WTC11 (cell line): Measurements from ENCODE around the gene PLEKHA5. TPM values are rescaled to one million over a fixed set of nuclear protein-coding genes. Genes with fewer than 3 reads are reported as not detected.
A peak's percentile ranks its signal among the peaks of the same experiment; 100 is the strongest.
"Not testable (repeated sequence)": the region's sequence is repeated elsewhere in the genome, so short reads cannot be mapped to it uniquely, and the experiment has no call there.

Experiments
- ATAC-seq: fragments of 200-7000 bp; cut with Tn5 transposase; 2 replicates; pipeline ENCODE4 v1.10.0; 2021; ENCODE audit warnings: mild to moderate bottlenecking, moderate library complexity
- CTCF ChIA-PET: fragments of 300-600 bp; sonication (Branson Sonifier 250); formaldehyde crosslinking; loops from one replicate; lab custom pipeline; 2021; ENCODE audit warnings: antibody characterized with exemption; lab: Charles Lee
- POLR2A ChIA-PET: fragments of 350-600 bp; sonication (Branson Sonifier 250); formaldehyde crosslinking; loops from one replicate; lab custom pipeline; 2021; ENCODE audit warnings: antibody characterized with exemption; lab: Charles Lee
- DNase-seq: peaks from one replicate; pipeline ENCODE4 v3.0.0; 2021; ENCODE audit warnings: low spot score
- H3K27ac Mint-ChIP-seq: 2 replicates; pipeline ENCODE4 v1.8.0; 2021; ENCODE audit warnings: mixed read lengths
- H3K27me3 Mint-ChIP-seq: 2 replicates; pipeline ENCODE4 v1.8.0; 2021; ENCODE audit warnings: low read depth, mild to moderate bottlenecking, moderate library complexity, mixed read lengths
- H3K36me3 Mint-ChIP-seq: 2 replicates; pipeline ENCODE4 v1.8.0; 2021; ENCODE audit warnings: mixed read lengths
- H3K4me1 Mint-ChIP-seq: 2 replicates; pipeline ENCODE4 v1.8.0; 2022; ENCODE audit warnings: mixed read lengths
- H3K4me3 Mint-ChIP-seq: 2 replicates; pipeline ENCODE4 v1.8.0; 2021; ENCODE audit warnings: mild to moderate bottlenecking, moderate library complexity, mixed read lengths
- H3K9me3 Mint-ChIP-seq: 2 replicates; pipeline ENCODE4 v1.8.0; 2021; ENCODE audit warnings: mixed read lengths
- AFF4 ChIP-seq: sonication (generic); formaldehyde crosslinking; IDR thresholded peaks from 2 replicates; pipeline ENCODE4 v1.8.1; 2023; ENCODE audit warnings: mild to moderate bottlenecking, missing genetic modification reagents, borderline replicate concordance
- ATF6 ChIP-seq: sonication (generic); formaldehyde crosslinking; IDR thresholded peaks from 2 replicates; pipeline ENCODE4 v1.8.1; 2023; ENCODE audit warnings: mild to moderate bottlenecking, missing genetic modification reagents
- CDX4 ChIP-seq: fragments of 250-450 bp; sonication (Bioruptor Pico); IDR thresholded peaks from 2 replicates; pipeline ENCODE4 v1.9.0; 2021; ENCODE audit warnings: moderate library complexity, mild to moderate bottlenecking, inconsistent platforms, borderline replicate concordance
- CTCF ChIP-seq: fragments of 200-600 bp; IDR thresholded peaks from 2 replicates; pipeline ENCODE4 v1.8.0; 2022; ENCODE audit warnings: antibody characterized with exemption
- E2F5 ChIP-seq: sonication (generic); formaldehyde crosslinking; IDR thresholded peaks from 2 replicates; pipeline ENCODE4 v1.8.1; 2022; ENCODE audit warnings: mild to moderate bottlenecking, moderate library complexity, missing genetic modification reagents
- ETV6 ChIP-seq: sonication (generic); formaldehyde crosslinking; IDR thresholded peaks from 2 replicates; pipeline ENCODE4 v1.8.1; 2022; ENCODE audit warnings: mild to moderate bottlenecking, missing genetic modification reagents
- KAT7 ChIP-seq: sonication (generic); formaldehyde crosslinking; IDR thresholded peaks from 2 replicates; pipeline ENCODE4 v1.8.1; 2023; ENCODE audit warnings: missing genetic modification reagents, mild to moderate bottlenecking, borderline replicate concordance
- NFATC4 ChIP-seq: fragments of 250-450 bp; sonication (Bioruptor Pico); IDR thresholded peaks from 2 replicates; pipeline ENCODE4 v1.9.0; 2021; ENCODE audit warnings: mild to moderate bottlenecking
- NFE2L1 ChIP-seq: sonication (generic); formaldehyde crosslinking; IDR thresholded peaks from 2 replicates; pipeline ENCODE4 v1.8.1; 2023; ENCODE audit warnings: missing genetic modification reagents
- ZNF121 ChIP-seq: sonication (generic); formaldehyde crosslinking; IDR thresholded peaks from 2 replicates; pipeline ENCODE4 v1.8.0; 2023; ENCODE audit warnings: missing genetic modification reagents
- ZNF671 ChIP-seq: fragments of 250-450 bp; sonication (Bioruptor Pico); IDR thresholded peaks from 2 replicates; pipeline ENCODE4 v1.8.0; 2021; ENCODE audit warnings: mild to moderate bottlenecking
- total RNA-seq: library from RNA; stranded (reverse); gene quantifications from 3 replicates; pipeline ENCODE4 v1.2.3, GENCODE V29; 2021

PLEKHA5 gene
- total RNA-seq, 1 experiment from 2014 or later, result 61.1 TPM

GRCh38 chr12:19303496-19303895 lies 174.0 kb downstream of the PLEKHA5 start:
- CTCF ChIA-PET, result no interaction called here

GRCh38 chr12:19304149-19304750 lies 174.7 kb downstream of the PLEKHA5 start:
- TF ChIP-seq ETV6 (no peak), NFATC4 (no peak), CTCF (no peak)
- ATAC-seq (no peak), DNase-seq (no peak)
- CTCF ChIA-PET, result no interaction called here
- Mint-ChIP-seq H3K4me3 (no peak overlapping the region), H3K36me3 (peaks cover 34% of the 10 kb centered on the region), H3K27me3 (no peaks in the 10 kb centered on the region), H3K4me1 (peaks cover 12% of the 10 kb centered on the region), H3K9me3 (peaks cover 4% of the 10 kb centered on the region; the same call in 1 of the 2 replicates), H3K27ac (no peak overlapping the region)
- POLR2A ChIA-PET, result no interaction called here

More at GRCh38 chr12:19303496-19303895, 174.0 kb downstream of the PLEKHA5 start:
- Mint-ChIP-seq H3K9me3 (peaks cover 4% of the 10 kb centered on the region; the same call in 1 of the 2 replicates), H3K4me3 (no peak overlapping the region), H3K27me3 (no peaks in the 10 kb centered on the region), H3K36me3 (peaks cover 38% of the 10 kb centered on the region), H3K27ac (no peak overlapping the region), H3K4me1 (peaks cover 16% of the 10 kb centered on the region)
- no peak for ATAC-seq
- TF ChIP-seq E2F5, result no peak
- peak; percentile 68; the same call in 1 of the 2 replicates for TF ChIP-seq ZNF121 (CRISPR knock-in tag)
- no peak for TF ChIP-seq ZNF671 (CRISPR knock-in tag)
- POLR2A ChIA-PET, result no interaction called here
- DNase-seq, result no peak

GRCh38 chr12:19305621-19306020 lies 176.1 kb downstream of the PLEKHA5 start:
- not testable (repeated sequence) for H3K9me3 Mint-ChIP-seq, H3K27me3 Mint-ChIP-seq, H3K4me3 Mint-ChIP-seq, H3K4me1 Mint-ChIP-seq, H3K27ac Mint-ChIP-seq, ATAC-seq, DNase-seq
- CTCF ChIA-PET, result interaction anchor here (0.6 kb wide), 1 partner anchor 990 kb away, joined by 3 read pairs; no protein-coding TSS in a partner anchor
- peaks cover 23% of the 10 kb centered on the region for H3K36me3 Mint-ChIP-seq
- POLR2A ChIA-PET, result interaction anchor here (0.6 kb wide), 1 partner anchor 783 kb away, joined by 4 read pairs; no protein-coding TSS in a partner anchor

- no peak for DNase-seq
- peaks cover 4% of the 10 kb centered on the region; the same call in 1 of the 2 replicates for H3K9me3 Mint-ChIP-seq
- H3K27me3 Mint-ChIP-seq, result no peaks in the 10 kb centered on the region
- CTCF ChIA-PET, result interaction anchor here (0.6 kb wide), 1 partner anchor 991 kb away, joined by 3 read pairs; no protein-coding TSS in a partner anchor
- H3K4me1 Mint-ChIP-seq, result peaks cover 5% of the 10 kb centered on the region
- H3K4me3 Mint-ChIP-seq, result no peak overlapping the region
- POLR2A ChIA-PET, result interaction anchor here (0.6 kb wide), 1 partner anchor 784 kb away, joined by 4 read pairs; no protein-coding TSS in a partner anchor
- ATAC-seq, result no peak
- peaks cover 23% of the 10 kb centered on the region for H3K36me3 Mint-ChIP-seq
- peak overlapping the region; percentile 82 for H3K27ac Mint-ChIP-seq
- no peak for TF ChIP-seq CTCF
- no peak for TF ChIP-seq ETV6
- TF ChIP-seq AFF4 (CRISPR knock-in tag), result no peak
- TF ChIP-seq E2F5, result no peak
- no peak for TF ChIP-seq KAT7 (CRISPR knock-in tag)
- TF ChIP-seq CDX4 (CRISPR knock-in tag), result no peak
- no peak for TF ChIP-seq NFE2L1 (CRISPR knock-in tag)
- TF ChIP-seq ATF6 (CRISPR knock-in tag), result no peak
These were observed 176.8 kb downstream of the PLEKHA5 start for GRCh38 chr12:19306366-19306765.
